Measurements from ENCODE around the gene VTCN1.
"Not testable (repeated sequence)": the region's sequence is repeated elsewhere in the genome, so short reads cannot be mapped to it uniquely, and the experiment has no call there.

VTCN1 gene

GRCh38 chr1:117104986-117105385 is 105.7 kb downstream of the VTCN1 start:
- no peak for FAIRE-seq
- DNase-seq (ENCODE audit: insufficient read length, low spot score): no peak

- not testable (repeated sequence) for DNase-seq (ENCODE audit: insufficient read length, low spot score); FAIRE-seq
Observed at GRCh38 chr1:117101858-117102257, 108.9 kb downstream of the VTCN1 start.

DNA sequence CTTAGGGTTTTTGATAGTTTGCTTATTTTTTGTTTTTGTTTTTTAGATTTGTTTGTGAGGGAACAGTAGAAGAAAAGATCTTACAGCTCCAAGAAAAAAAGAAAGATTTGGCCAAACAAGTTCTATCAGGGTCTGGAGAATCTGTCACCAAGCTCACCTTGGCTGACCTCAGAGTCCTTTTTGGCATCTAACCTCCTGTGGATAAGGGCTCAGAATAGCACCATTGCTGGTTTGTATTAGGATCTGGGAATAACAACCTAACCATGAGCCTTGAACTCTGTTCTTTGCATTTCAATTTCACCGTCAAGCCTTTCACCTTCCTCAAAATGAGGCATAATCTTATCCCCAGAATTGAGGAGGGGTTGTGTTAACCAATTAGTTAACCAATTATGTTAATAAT is 109.4 kb downstream of the VTCN1 start:
- FAIRE-seq (no peak), DNase-seq (ENCODE audit: insufficient read length, low spot score) (no peak)

DNA sequence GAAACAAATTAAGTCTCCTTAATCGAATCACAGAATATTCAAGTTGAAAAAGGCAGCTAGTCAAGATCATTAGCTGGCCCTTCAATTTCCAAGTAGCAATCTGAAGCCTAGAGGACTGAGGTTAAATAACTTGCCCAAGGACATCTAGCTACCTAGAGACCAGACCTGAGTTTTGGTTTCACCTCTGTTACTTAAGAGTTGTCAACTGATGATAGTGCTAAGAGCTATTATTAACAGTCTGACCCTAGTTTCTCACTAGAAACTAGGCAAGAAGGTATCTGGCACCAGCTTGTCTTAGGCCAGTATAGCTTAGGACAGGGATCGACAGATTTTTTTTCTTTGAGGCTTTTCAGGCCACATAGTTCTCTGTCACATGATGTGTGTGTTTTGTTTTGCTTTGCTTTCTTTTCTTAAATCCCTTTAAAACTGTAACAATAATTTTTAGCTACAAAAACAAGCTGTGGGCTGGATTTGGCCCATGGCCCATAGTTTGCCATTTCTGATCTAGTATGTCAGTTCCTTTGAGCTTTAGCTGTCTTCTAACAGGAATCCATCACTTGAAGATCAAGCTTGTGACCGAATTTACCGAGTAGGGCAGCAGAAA is 112.3 kb downstream of the VTCN1 start:
- DNase-seq (ENCODE audit: insufficient read length, low spot score): no peak
- FAIRE-seq: no peak

DNA sequence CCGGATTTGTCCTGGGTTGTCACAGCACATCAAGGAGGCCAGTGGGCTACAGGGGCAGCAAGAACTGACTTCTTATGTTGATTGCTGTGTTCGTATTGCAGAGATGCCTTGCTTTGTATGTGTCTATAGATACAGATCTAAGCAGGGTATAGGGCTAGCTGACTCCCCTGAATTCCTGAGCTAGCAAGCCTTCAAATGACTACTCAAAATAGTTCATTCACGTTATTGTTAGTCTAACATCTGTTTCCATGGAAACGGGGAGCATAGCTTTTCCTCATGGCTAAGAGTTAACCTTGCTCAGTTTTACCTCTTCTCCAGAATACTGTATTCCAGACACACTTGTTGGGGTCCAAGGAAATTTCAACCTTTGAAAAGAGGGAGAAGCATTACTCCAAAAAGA is 113.3 kb downstream of the VTCN1 start:
- DNase-seq (ENCODE audit: insufficient read length, low spot score): no peak

DNA sequence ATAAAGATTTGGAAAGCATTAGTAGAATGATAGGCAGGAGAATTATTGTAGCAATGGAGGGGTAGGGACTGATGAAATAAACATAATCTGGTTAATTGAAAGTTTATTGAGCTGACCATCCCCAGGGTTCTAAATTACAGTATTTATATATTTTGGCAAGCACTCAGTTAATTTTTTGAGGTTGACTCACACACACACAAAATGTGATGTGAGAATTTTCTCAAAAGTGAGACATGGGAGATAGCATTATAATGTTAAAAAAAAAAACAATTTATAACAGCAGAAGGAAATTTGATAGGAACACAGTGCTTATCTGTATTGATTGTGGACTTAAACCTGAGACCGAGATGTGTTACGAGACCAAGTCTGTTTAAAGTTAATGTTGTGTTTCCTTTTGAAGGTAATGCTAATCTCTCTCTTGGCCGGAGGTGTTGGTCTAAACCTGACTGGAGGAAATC is 113.7 kb downstream of the VTCN1 start:
- DNase-seq (ENCODE audit: insufficient read length, low spot score) (no peak), FAIRE-seq (no peak)

More for the DNA sequence above, 113.3 kb downstream of the VTCN1 start:
- FAIRE-seq: no peak

DNA sequence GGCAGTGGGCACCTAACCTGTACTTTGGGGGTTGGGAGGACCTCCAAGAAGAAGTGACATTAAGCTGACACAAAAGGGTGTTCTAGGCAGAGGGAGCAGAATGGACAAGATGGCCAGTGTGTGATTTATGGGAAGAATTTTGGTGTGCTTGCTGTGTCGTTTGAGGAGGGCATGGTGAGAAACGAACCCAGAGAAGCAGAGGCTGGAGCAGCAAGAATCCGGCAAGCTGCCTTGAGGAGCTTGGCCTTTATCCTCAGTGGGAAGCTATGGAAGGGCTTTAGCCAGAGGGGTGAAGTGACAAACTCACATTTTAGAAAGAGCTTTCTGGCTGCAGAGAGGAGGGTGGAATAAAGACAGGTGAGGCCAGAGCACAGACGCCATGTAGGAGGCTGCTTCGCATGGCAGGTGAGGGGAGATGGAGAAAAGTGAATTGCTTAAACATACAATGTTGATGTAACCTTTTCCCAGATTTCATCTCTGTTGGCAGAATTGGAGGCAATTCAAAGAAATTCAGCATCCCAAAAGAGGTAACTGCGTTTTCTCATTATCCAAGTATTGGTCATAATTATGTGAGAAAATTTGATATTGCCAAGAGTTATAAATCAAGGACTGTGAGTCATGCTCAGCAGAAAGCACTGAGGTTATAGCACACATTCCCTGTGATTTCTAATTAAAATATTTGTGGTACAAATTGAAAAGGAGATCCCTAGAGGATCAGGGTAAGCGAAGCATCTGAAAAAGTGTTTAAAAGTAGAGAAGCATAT is 115.7 kb downstream of the VTCN1 start:
- DNase-seq (ENCODE audit: insufficient read length, low spot score): no peak
- FAIRE-seq: no peak

GRCh38 chr1:117093870-117094621 is 116.7 kb downstream of the VTCN1 start:
- DNase-seq (ENCODE audit: insufficient read length, low spot score) (peak; percentile 19), FAIRE-seq (no peak)
